ENCODE measurements around the gene EGFLAM. TPM values are rescaled to one million over a fixed set of nuclear protein-coding genes. Genes with fewer than 3 reads are reported as not detected.

The EGFLAM gene
- total and polyA plus RNA-seq, 2 of the 4 experiments (the other 2 are of a cell fraction): 0.77 to 1.1 TPM

DNA sequence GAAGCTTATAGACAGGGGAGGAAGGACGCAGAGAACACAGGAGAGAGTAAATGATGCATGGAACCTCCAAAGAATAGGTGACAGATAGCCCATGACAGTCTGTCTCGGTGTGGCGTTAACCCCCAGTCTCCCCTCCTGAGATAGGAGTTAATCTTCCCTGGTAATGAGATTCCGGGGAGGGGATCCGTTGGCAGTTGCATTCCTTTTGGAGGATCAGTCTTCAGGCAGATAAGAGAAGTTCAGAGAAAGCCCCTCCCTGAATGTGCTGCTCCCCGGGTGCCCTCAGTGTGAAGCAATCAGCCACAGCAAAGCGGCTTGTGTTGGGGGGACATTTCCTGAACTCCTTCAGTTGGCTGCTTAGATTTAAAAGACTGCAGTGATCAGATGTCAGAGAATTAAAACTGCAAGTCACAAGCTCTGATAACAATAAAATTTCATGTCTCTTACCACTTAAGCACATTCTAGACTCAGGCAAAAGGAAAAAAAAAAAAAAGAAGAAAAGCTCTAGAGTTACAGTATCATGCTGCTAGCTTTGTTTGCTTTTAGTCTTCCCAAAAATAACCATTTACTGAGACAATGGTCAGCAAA is 121.1 kb downstream of the EGFLAM start:
- POLR2A ChIA-PET (ENCODE audit: unreplicated experiment): no interaction called here
- H3K9ac ChIP-seq (ENCODE audit: low read depth, low read length): no peak overlapping the region
- TF ChIP-seq CHD1 (IDR thresholded peaks at IDR 0.05; ENCODE audit: low read depth, low read length): no peak
- no peak for TF ChIP-seq RFX5 (IDR thresholded peaks at IDR 0.05; ENCODE audit: low read depth, low read length)
- TF ChIP-seq, protein P1, sequence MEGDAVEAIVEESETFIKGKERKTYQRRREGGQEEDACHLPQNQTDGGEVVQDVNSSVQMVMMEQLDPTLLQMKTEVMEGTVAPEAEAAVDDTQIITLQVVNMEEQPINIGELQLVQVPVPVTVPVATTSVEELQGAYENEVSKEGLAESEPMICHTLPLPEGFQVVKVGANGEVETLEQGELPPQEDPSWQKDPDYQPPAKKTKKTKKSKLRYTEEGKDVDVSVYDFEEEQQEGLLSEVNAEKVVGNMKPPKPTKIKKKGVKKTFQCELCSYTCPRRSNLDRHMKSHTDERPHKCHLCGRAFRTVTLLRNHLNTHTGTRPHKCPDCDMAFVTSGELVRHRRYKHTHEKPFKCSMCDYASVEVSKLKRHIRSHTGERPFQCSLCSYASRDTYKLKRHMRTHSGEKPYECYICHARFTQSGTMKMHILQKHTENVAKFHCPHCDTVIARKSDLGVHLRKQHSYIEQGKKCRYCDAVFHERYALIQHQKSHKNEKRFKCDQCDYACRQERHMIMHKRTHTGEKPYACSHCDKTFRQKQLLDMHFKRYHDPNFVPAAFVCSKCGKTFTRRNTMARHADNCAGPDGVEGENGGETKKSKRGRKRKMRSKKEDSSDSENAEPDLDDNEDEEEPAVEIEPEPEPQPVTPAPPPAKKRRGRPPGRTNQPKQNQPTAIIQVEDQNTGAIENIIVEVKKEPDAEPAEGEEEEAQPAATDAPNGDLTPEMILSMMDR (conservative IDR thresholded peaks at IDR 0.05; ENCODE audit: low read depth, low read length): no peak
- TF ChIP-seq FOS (IDR thresholded peaks at IDR 0.05; ENCODE audit: low read depth, low read length): no peak
- no peak for TF ChIP-seq BHLHE40 (IDR thresholded peaks at IDR 0.05; ENCODE audit: low read depth, low read length)
- no peak for TF ChIP-seq NFE2L2 (IDR thresholded peaks at IDR 0.05; ENCODE audit: low read depth, low read length)
- TF ChIP-seq USF2 (IDR thresholded peaks at IDR 0.05; ENCODE audit: low read depth, low read length): no peak
- no peak for TF ChIP-seq ELK1 (IDR thresholded peaks at IDR 0.05; ENCODE audit: borderline replicate concordance, low read depth, low read length)
- no peak for TF ChIP-seq POLR2A (IDR thresholded peaks at IDR 0.05; ENCODE audit: low read depth, low read length)
- no peak for TF ChIP-seq RAD21 (IDR thresholded peaks at IDR 0.05; ENCODE audit: low read length)
- TF ChIP-seq CEBPB (IDR thresholded peaks at IDR 0.05; ENCODE audit: low read depth, low read length): no peak
- no peak overlapping the region for H2BK20ac ChIP-seq (ENCODE audit: low read depth, low read length)
- CTCF ChIA-PET: interaction anchor here (0.5 to 1.0 kb wide), 2 partner anchors 431 to 543 kb away, joined by 3 read pairs; no protein-coding TSS in a partner anchor
- DNase-seq: no peak
- H3K14ac ChIP-seq (replicated peaks; ENCODE audit: low read depth, low read length): no peak overlapping the region
- H3K4ac ChIP-seq (ENCODE audit: low read depth, low read length): no peak overlapping the region
- H3K27ac ChIP-seq (ENCODE audit: insufficient read depth, low read length): no peak overlapping the region
- in situ Hi-C loops (cut with MboI; ENCODE audit: low sequenced_read_pairs): loop anchor here (25.0 kb wide), 1 partner anchor 933 kb away; no protein-coding TSS in a partner anchor
- no peaks in the 10 kb centered on the region for H3K9me1 ChIP-seq (ENCODE audit: insufficient read depth, low read length)
- no peak overlapping the region for H4K5ac ChIP-seq (ENCODE audit: low read depth, low read length)
- no peak overlapping the region for H3K23ac ChIP-seq (ENCODE audit: low read depth, low read length)
- H3K56ac ChIP-seq (ENCODE audit: extremely low read depth, insufficient read depth, low read length): no peak overlapping the region
- no peak for ATAC-seq (ENCODE audit: low read depth)
- dilution Hi-C loops (cut with HindIII; ENCODE audit: low sequenced_read_pairs, unreplicated experiment): no loop called here
- no peak overlapping the region for H2BK5ac ChIP-seq (ENCODE audit: low read depth, low read length, poor library complexity, severe bottlenecking)
- intact Hi-C loops (cut with micrococcal nuclease): no loop called here
- no peaks in the 10 kb centered on the region for H3K36me3 ChIP-seq (ENCODE audit: control insufficient read depth, insufficient read depth, low read length)
- BruUV-seq (replicated peaks): no TSS peak
- H2AFZ ChIP-seq (replicated peaks; ENCODE audit: low read length, poor library complexity): no peak overlapping the region
- WGBS, 2 experiments (ENCODE audit: extremely low coverage in 2 of 2, insufficient read length in 1 of 2): 0% methylated on average over 1 of the region's 7 CpGs; no CpG with 5 or more reads in 1 of the 2 experiments
- no peak overlapping the region for H3K4me3 ChIP-seq (ENCODE audit: insufficient read depth, low read depth, low read length)
- H2BK120ac ChIP-seq (ENCODE audit: low read depth, low read length): no peak overlapping the region
- H4K20me1 ChIP-seq (ENCODE audit: insufficient read depth, low read length): no peaks in the 10 kb centered on the region
- H4K8ac ChIP-seq (ENCODE audit: low read depth in 2 of 2, low read length in 2 of 2): no peak overlapping the region
- H3K18ac ChIP-seq (ENCODE audit: low read depth, low read length): no peak overlapping the region
- H2AK9ac ChIP-seq (replicated peaks; ENCODE audit: low read depth, low read length, poor library complexity): no peak overlapping the region
- H3K9me3 ChIP-seq (ENCODE audit: control insufficient read depth, insufficient read depth, low read length): no peaks in the 10 kb centered on the region
- H3K4me2 ChIP-seq (ENCODE audit: low read depth, low read length): no peak overlapping the region
- no peak overlapping the region for H4K91ac ChIP-seq (ENCODE audit: insufficient read depth, low read depth, low read length)
- no peaks in the 10 kb centered on the region for H3K79me1 ChIP-seq (ENCODE audit: low read depth in 1 of 2, low read length in 2 of 2)
- H2AK5ac ChIP-seq (ENCODE audit: low read depth, low read length): no peak overlapping the region
- no peaks in the 10 kb centered on the region; the same call in 1 of the 2 replicates for H3K4me1 ChIP-seq (ENCODE audit: control insufficient read depth, insufficient read depth, low read length)
- no peak overlapping the region for H2BK15ac ChIP-seq (ENCODE audit: low read depth, low read length)
- peaks cover 29% of the 10 kb centered on the region for H3K27me3 ChIP-seq (ENCODE audit: control insufficient read depth, insufficient read depth, low read length)

Data from IMR-90 (cell line).